ENCODE data around the gene FERMT3.

The FERMT3 gene

DNA sequence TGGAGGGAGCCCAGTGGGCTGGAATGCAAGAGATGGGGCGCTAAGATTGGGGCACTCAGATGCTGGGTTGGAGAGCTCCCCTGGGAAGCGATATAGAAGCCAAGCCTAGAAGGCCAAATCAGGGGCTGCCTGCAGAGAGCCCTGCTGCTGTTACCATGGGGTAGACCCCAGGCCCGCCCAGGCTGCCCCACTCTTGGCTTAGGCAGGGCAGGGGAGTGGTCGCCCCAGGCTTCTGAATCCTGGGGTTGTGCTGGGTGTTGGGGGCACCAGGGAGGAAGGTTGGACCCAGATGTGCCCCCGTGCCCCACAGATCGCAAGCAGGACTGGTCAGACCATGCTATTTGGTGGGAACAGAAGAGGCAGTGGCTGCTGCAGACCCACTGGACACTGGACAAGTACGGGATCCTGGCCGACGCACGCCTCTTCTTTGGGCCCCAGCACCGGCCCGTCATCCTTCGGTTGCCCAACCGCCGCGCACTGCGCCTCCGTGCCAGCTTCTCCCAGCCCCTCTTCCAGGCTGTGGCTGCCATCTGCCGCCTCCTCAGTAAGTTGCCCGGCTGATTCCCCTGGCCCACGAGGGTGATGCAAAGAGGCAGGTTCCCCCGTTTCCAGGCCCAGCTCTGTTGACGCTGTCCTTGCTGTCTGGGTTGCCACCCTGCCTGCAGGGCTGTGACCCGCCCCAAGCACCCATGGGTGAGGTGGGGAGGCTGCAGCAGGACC lies 3.9 kb downstream of the FERMT3 start:
- Histone ChIP-seq H3K9ac (ENCODE audit: insufficient read length, low read depth) (no peak overlapping the region), H3K36me3 (ENCODE audit: insufficient read depth, insufficient read length, low read length) (peaks cover 51% of the 10 kb centered on the region), H3K4me1 (ENCODE audit: insufficient read depth, insufficient read length) (peaks cover 18% of the 10 kb centered on the region), H3K9me3 (ENCODE audit: insufficient read depth, low read length) (no peaks in the 10 kb centered on the region), H3K4me3 (ENCODE audit: insufficient read length, low read depth) (no peak overlapping the region), H3K27me3 (ENCODE audit: insufficient read depth, insufficient read length) (no peaks in the 10 kb centered on the region)
- TF ChIP-seq YY1 (IDR thresholded peaks at IDR 0.05; ENCODE audit: insufficient read depth, insufficient read length) (no peak), ZNF274 (IDR thresholded peaks at IDR 0.05; ENCODE audit: low read depth, low read length) (no peak), SUZ12 (IDR thresholded peaks at IDR 0.05; ENCODE audit: extremely low read depth, insufficient read depth, insufficient read length) (no peak)
- no peak for DNase-seq (ENCODE audit: low read depth, low spot score)

DNA sequence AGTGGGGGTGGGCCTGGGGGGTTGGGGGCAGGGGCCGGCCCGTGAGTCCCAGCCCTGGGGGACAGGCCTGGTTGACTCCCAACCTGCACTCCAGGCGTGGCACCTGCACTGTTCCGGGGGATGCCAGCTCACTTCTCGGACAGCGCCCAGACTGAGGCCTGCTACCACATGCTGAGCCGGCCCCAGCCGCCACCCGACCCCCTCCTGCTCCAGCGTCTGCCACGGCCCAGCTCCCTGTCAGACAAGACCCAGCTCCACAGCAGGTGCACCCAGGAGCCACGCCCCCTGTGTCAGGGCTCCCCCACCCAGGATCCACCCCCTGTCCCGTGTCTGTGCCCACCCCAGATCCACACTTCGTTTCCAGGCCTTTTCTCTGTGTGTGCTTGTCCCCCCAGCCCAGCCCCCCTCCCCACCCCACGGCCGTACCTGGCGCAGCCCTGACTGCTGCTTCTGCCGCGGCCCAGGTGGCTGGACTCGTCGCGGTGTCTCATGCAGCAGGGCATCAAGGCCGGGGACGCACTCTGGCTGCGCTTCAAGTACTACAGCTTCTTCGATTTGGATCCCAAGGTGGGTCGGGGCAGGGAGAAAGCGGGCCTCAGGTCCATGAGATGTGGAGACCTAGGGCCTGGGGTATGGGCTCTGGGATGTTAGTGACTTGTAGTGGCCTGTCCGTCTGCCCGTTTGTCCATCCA lies 4.8 kb downstream of the FERMT3 start:
- no peak for TF ChIP-seq YY1 (IDR thresholded peaks at IDR 0.05; ENCODE audit: insufficient read depth, insufficient read length)
- TF ChIP-seq ZNF274 (IDR thresholded peaks at IDR 0.05; ENCODE audit: low read depth, low read length) = no peak
- TF ChIP-seq SUZ12 (IDR thresholded peaks at IDR 0.05; ENCODE audit: extremely low read depth, insufficient read depth, insufficient read length) = no peak
- H3K9ac ChIP-seq (ENCODE audit: insufficient read length, low read depth) = no peak overlapping the region
- H3K27me3 ChIP-seq (ENCODE audit: insufficient read depth, insufficient read length) = no peaks in the 10 kb centered on the region
- no peaks in the 10 kb centered on the region for H3K9me3 ChIP-seq (ENCODE audit: insufficient read depth, low read length)
- peaks cover 13% of the 10 kb centered on the region for H3K4me1 ChIP-seq (ENCODE audit: insufficient read depth, insufficient read length)
- DNase-seq (ENCODE audit: low read depth, low spot score) = no peak
- peaks cover 44% of the 10 kb centered on the region for H3K36me3 ChIP-seq (ENCODE audit: insufficient read depth, insufficient read length, low read length)
- H3K4me3 ChIP-seq (ENCODE audit: insufficient read length, low read depth) = no peak overlapping the region

DNA sequence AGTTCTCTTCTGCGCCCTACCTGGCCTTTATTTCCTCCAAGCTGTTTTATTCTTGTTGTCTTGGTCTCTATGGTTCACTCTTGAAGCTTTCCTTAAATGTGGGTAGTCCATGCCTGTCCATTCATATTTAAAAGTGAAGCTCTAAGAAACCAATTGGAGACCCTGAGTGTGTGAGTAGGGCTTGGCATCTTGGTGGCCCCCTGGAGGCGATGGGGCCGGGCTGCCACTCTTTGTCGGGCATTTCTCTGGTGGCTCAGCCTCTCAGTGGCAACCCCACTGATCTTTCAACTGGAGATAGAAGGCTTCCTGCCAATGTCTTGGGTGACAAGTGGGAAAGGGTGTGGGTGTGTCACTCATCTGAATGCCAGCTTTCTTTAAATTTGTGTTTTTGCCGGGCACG lies 10.4 kb downstream of the FERMT3 start:
- DNase-seq (ENCODE audit: low read depth, low spot score) = no peak
- no peaks in the 10 kb centered on the region for H3K27me3 ChIP-seq (ENCODE audit: insufficient read depth, insufficient read length)
- H3K9me3 ChIP-seq (ENCODE audit: insufficient read depth, low read length) = no peaks in the 10 kb centered on the region
- no peaks in the 10 kb centered on the region for H3K4me1 ChIP-seq (ENCODE audit: insufficient read depth, insufficient read length)
- TF ChIP-seq YY1 (IDR thresholded peaks at IDR 0.05; ENCODE audit: insufficient read depth, insufficient read length) = no peak
- TF ChIP-seq ZNF274 (IDR thresholded peaks at IDR 0.05; ENCODE audit: low read depth, low read length) = no peak
- TF ChIP-seq SUZ12 (IDR thresholded peaks at IDR 0.05; ENCODE audit: extremely low read depth, insufficient read depth, insufficient read length) = no peak
- no peak overlapping the region for H3K9ac ChIP-seq (ENCODE audit: insufficient read length, low read depth)
- H3K36me3 ChIP-seq (ENCODE audit: insufficient read depth, insufficient read length, low read length) = peaks cover 38% of the 10 kb centered on the region
- H3K4me3 ChIP-seq (ENCODE audit: insufficient read length, low read depth) = no peak overlapping the region

DNA sequence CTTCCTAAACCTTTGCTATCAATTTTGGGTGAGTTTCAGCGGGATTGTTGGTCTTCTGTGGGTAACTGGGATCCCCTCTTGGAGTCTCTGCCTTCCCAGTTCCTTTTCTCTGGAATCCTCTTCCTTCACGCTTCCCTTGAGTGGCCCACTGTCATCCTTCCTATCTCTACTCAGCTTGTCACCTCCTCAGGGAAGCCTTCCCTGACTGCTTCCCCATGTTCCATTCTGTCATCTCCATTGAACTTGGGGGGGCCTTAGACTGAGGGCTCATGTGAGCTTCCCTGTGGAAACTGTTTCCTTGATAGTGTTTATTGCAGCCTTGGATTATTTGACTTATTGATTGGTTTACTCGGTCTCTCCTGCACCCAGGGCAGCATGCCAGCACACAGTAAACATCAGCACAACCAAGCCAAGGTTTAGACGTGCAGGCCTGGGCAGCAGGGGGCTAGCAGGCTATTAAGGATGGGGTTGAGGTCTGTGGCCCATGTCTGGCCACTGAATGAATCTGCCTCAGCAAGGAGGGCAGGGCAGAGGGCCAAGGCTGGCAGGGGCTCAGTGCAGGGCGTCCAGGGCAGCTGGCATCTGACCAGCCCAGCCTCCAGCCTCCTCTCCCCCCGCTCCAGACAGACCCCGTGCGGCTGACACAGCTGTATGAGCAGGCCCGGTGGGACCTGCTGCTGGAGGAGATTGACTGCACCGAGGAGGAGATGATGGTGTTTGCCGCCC lies 12.3 kb downstream of the FERMT3 start:
- H3K4me3 ChIP-seq (ENCODE audit: insufficient read length, low read depth) = no peak overlapping the region
- H3K9me3 ChIP-seq (ENCODE audit: insufficient read depth, low read length) = no peaks in the 10 kb centered on the region
- H3K36me3 ChIP-seq (ENCODE audit: insufficient read depth, insufficient read length, low read length) = peaks cover 43% of the 10 kb centered on the region
- no peaks in the 10 kb centered on the region for H3K27me3 ChIP-seq (ENCODE audit: insufficient read depth, insufficient read length)
- H3K9ac ChIP-seq (ENCODE audit: insufficient read length, low read depth) = no peak overlapping the region
- no peak for TF ChIP-seq ZNF274 (IDR thresholded peaks at IDR 0.05; ENCODE audit: low read depth, low read length)
- no peak for TF ChIP-seq SUZ12 (IDR thresholded peaks at IDR 0.05; ENCODE audit: extremely low read depth, insufficient read depth, insufficient read length)
- no peak for TF ChIP-seq YY1 (IDR thresholded peaks at IDR 0.05; ENCODE audit: insufficient read depth, insufficient read length)
- no peak for DNase-seq (ENCODE audit: low read depth, low spot score)
- H3K4me1 ChIP-seq (ENCODE audit: insufficient read depth, insufficient read length) = peaks cover 3% of the 10 kb centered on the region

DNA sequence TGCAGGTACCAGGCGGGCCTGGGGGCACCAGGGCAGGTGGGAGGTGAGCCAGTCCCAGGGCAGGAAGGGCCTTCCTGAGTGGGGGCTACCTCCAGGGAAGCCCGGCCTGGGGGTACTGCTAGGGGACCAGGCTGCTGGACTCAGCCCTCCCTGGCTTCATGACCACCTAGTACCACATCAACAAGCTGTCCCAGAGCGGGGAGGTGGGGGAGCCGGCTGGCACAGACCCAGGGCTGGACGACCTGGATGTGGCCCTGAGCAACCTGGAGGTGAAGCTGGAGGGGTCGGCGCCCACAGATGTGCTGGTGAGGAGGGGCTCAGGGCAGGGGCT lies 12.8 kb downstream of the FERMT3 start:
- Histone ChIP-seq H3K4me3 (ENCODE audit: insufficient read length, low read depth) (no peak overlapping the region), H3K9me3 (ENCODE audit: insufficient read depth, low read length) (no peaks in the 10 kb centered on the region), H3K9ac (ENCODE audit: insufficient read length, low read depth) (no peak overlapping the region), H3K27me3 (ENCODE audit: insufficient read depth, insufficient read length) (no peaks in the 10 kb centered on the region), H3K4me1 (ENCODE audit: insufficient read depth, insufficient read length) (peaks cover 3% of the 10 kb centered on the region), H3K36me3 (ENCODE audit: insufficient read depth, insufficient read length, low read length) (peaks cover 48% of the 10 kb centered on the region)
- TF ChIP-seq ZNF274 (IDR thresholded peaks at IDR 0.05; ENCODE audit: low read depth, low read length) (no peak), SUZ12 (IDR thresholded peaks at IDR 0.05; ENCODE audit: extremely low read depth, insufficient read depth, insufficient read length) (no peak), YY1 (IDR thresholded peaks at IDR 0.05; ENCODE audit: insufficient read depth, insufficient read length) (no peak)
- DNase-seq (ENCODE audit: low read depth, low spot score) = no peak

DNA sequence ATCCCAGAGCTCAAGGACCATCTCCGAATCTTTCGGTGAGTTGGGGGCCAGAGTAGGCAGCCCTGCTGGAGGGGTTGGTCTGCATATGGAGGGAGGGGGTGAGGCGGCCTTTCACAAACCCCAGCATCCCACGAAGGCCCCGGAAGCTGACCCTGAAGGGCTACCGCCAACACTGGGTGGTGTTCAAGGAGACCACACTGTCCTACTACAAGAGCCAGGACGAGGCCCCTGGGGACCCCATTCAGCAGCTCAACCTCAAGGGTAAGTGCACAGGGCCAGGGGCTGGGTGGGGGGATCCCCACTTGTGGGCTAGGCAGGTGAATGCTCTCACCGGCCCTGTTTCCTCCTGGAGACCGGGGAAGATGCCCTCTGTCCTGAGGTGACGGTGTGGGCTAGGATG lies 13.2 kb downstream of the FERMT3 start:
- TF ChIP-seq ZNF274 (IDR thresholded peaks at IDR 0.05; ENCODE audit: low read depth, low read length) (no peak), YY1 (IDR thresholded peaks at IDR 0.05; ENCODE audit: insufficient read depth, insufficient read length) (no peak), SUZ12 (IDR thresholded peaks at IDR 0.05; ENCODE audit: extremely low read depth, insufficient read depth, insufficient read length) (no peak)
- H3K27me3 ChIP-seq (ENCODE audit: insufficient read depth, insufficient read length) = no peaks in the 10 kb centered on the region
- no peaks in the 10 kb centered on the region for H3K9me3 ChIP-seq (ENCODE audit: insufficient read depth, low read length)
- DNase-seq (ENCODE audit: low read depth, low spot score) = no peak
- peaks cover 52% of the 10 kb centered on the region for H3K36me3 ChIP-seq (ENCODE audit: insufficient read depth, insufficient read length, low read length)
- peaks cover 7% of the 10 kb centered on the region for H3K4me1 ChIP-seq (ENCODE audit: insufficient read depth, insufficient read length)
- H3K9ac ChIP-seq (ENCODE audit: insufficient read length, low read depth) = no peak overlapping the region
- H3K4me3 ChIP-seq (ENCODE audit: insufficient read length, low read depth) = no peak overlapping the region

DNA sequence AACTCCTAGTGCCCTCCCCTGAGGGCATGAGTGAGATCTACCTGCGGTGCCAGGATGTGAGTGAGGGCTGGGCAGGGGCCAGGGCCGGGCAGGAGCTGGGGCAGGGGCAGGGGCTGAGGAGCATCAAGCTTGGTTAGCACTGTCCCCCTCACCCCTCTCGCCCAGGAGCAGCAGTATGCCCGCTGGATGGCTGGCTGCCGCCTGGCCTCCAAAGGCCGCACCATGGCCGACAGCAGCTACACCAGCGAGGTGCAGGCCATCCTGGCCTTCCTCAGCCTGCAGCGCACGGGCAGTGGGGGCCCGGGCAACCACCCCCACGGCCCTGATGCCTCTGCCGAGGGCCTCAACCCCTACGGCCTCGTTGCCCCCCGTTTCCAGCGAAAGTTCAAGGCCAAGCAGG lies 13.8 kb downstream of the FERMT3 start:
- Histone ChIP-seq H3K9ac (ENCODE audit: insufficient read length, low read depth) (no peak overlapping the region), H3K9me3 (ENCODE audit: insufficient read depth, low read length) (no peaks in the 10 kb centered on the region), H3K4me3 (ENCODE audit: insufficient read length, low read depth) (no peak overlapping the region), H3K27me3 (ENCODE audit: insufficient read depth, insufficient read length) (no peaks in the 10 kb centered on the region), H3K36me3 (ENCODE audit: insufficient read depth, insufficient read length, low read length) (peaks cover 56% of the 10 kb centered on the region), H3K4me1 (ENCODE audit: insufficient read depth, insufficient read length) (peaks cover 10% of the 10 kb centered on the region)
- TF ChIP-seq ZNF274 (IDR thresholded peaks at IDR 0.05; ENCODE audit: low read depth, low read length) = no peak
- no peak for TF ChIP-seq YY1 (IDR thresholded peaks at IDR 0.05; ENCODE audit: insufficient read depth, insufficient read length)
- no peak for TF ChIP-seq SUZ12 (IDR thresholded peaks at IDR 0.05; ENCODE audit: extremely low read depth, insufficient read depth, insufficient read length)
- DNase-seq (ENCODE audit: low read depth, low spot score) = no peak
